Measurements from ENCODE around the gene NSD1.

GRCh38 chr5:177307544-177308363 lies 174.2 kb downstream of the NSD1 start:
- no peak for TF ChIP-seq POLR2A (IDR thresholded peaks at IDR 0.05)
- TF ChIP-seq, protein P1, sequence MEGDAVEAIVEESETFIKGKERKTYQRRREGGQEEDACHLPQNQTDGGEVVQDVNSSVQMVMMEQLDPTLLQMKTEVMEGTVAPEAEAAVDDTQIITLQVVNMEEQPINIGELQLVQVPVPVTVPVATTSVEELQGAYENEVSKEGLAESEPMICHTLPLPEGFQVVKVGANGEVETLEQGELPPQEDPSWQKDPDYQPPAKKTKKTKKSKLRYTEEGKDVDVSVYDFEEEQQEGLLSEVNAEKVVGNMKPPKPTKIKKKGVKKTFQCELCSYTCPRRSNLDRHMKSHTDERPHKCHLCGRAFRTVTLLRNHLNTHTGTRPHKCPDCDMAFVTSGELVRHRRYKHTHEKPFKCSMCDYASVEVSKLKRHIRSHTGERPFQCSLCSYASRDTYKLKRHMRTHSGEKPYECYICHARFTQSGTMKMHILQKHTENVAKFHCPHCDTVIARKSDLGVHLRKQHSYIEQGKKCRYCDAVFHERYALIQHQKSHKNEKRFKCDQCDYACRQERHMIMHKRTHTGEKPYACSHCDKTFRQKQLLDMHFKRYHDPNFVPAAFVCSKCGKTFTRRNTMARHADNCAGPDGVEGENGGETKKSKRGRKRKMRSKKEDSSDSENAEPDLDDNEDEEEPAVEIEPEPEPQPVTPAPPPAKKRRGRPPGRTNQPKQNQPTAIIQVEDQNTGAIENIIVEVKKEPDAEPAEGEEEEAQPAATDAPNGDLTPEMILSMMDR (IDR thresholded peaks at IDR 0.05) = no peak

Measured in vagina (tissue), 2 donors.